Left lung (tissue), 10 donors: ENCODE data around the gene CACNG8. TPM values are rescaled to one million over a fixed set of nuclear protein-coding genes. Genes with fewer than 3 reads are reported as not detected.

Experiments used
- ATAC-seq: fragments of 200-7000 bp; cut with Tn5 transposase; one replicate; pipeline ENCODE4 v1.9.1; 2020; ENCODE audit warnings: moderate library complexity
- DNase-seq, 4 donors: peaks; one replicate each; pipeline ENCODE4 v3.0.0-alpha.2; 2013 to 2020
- H3K27ac ChIP-seq, 2 donors: fragments of 200-600 bp; sonication (generic) in 1 of 2; one replicate each; pipeline versions ENCODE4 v1.5.0 to v1.8.0; 2020 to 2021
- H3K27me3 ChIP-seq, 2 donors: fragments of 200-600 bp; sonication (generic) in 1 of 2; one replicate each; pipeline versions ENCODE4 v1.5.0 to v1.8.0; 2020 to 2021
- H3K36me3 ChIP-seq, 2 donors: fragments of 200-600 bp; sonication (generic) in 1 of 2; one replicate each; pipeline versions ENCODE4 v1.5.0 to v1.8.0; 2020 to 2021
- H3K4me1 ChIP-seq, 2 donors: fragments of 200-600 bp; one replicate each; pipeline ENCODE4 v1.8.0; 2021
- H3K4me3 ChIP-seq, 2 donors: fragments of 200-600 bp; sonication (generic) in 1 of 2; one replicate each; pipeline versions ENCODE4 v1.5.0 to v1.8.0; 2020 to 2021; ENCODE audit warnings: mild to moderate bottlenecking in 1 of 2
- H3K9me3 ChIP-seq, 2 donors: fragments of 200-600 bp; sonication (generic) in 1 of 2; one replicate each; pipeline versions ENCODE4 v1.5.0 to v1.8.0; 2020 to 2021
- CTCF ChIP-seq, 2 donors: fragments of 200-600 bp; sonication (generic) in 1 of 2; IDR thresholded peaks; one replicate each; pipeline versions ENCODE4 v1.5.0 to v1.8.0; 2021; ENCODE audit warnings: antibody characterized with exemption in 2 of 2
- intact Hi-C, 2 donors: fragments of 100-400 bp; cut with DNase I; formaldehyde crosslinking; loops; one replicate each; pipeline versions ENCODE4 v1.11.2 to v1.14.2; 2022
- polyA plus RNA-seq, 6 donors: library from polyadenylated mRNA; unstranded; fragments of 120-200 nt; gene quantifications; one replicate each; pipeline ENCODE4 v1.2.1, GENCODE V29; 2013; ENCODE audit not compliant: insufficient read length in 6 of 6
- total RNA-seq, 2 donors: library from RNA; stranded (reverse); fragmentation: NEBNext Ultra II Directional; extraction: Animal tissue kit (Norgen Biotek cat#: 25700); gene quantifications; one replicate each; pipeline ENCODE4 v1.2.1, GENCODE V29; 2021
- donor health status: DM: no; HTN: yes; CAD: no.
- donor health status: DM: no; HTN: no; CAD: no.

Gene CACNG8
- total and polyA plus RNA-seq, 8 donors = 0.03 to 0.15 (median 0.08) TPM; not detected in 1

DNA sequence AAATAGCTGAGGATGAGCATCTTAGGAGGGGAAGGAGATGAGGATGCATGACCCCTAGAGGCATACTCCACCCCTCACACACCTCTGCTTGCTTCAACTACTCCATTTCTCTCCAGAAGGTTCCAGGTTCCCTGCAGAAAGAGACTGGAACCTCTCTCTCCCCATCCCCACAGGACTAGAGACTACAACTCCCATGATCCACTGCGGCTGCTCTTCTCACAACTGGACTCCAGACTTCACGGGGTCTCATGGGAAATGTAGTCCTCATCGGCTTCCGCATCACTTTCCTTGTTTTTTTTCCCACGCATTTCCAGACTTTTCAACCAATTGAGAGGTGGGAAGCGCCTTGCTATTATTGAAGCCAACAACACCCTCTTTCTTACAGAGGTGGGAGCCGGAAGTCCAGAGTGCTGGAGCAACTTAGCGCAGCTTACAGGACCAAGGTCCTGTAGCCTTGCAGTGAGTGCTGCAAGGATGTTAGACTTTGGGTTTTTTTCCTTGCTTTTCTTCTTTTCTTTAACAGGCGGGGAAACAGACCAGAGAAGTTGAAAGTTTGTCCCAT, 14.8 kb downstream of the CACNG8 start:
- no peak for TF ChIP-seq CTCF (IDR thresholded peaks at IDR 0.05)
- intact Hi-C loops = no loop called here
- Histone ChIP-seq H3K27ac (no peak overlapping the region), H3K9me3 (no peaks in the 10 kb centered on the region), H3K4me1 (peaks cover 4 to 26% of the 10 kb centered on the region in 2 donors), H3K36me3 (no peaks in the 10 kb centered on the region), H3K27me3 (peaks cover 38 to 97% of the 10 kb centered on the region in 2 donors), H3K4me3 (peak overlapping the region in 1 of 2 donors; percentile 16)
- DNase-seq = peak in 3 of 4 donors; percentile 58 to 80 (median 67)
- peak; percentile 89 for ATAC-seq

- Histone ChIP-seq H3K4me1 (peaks cover 4 to 26% of the 10 kb centered on the region in 2 donors), H3K36me3 (no peaks in the 10 kb centered on the region), H3K4me3 (peak overlapping the region in 1 of 2 donors; percentile 16), H3K27ac (no peak overlapping the region), H3K27me3 (peaks cover 44 to 97% of the 10 kb centered on the region in 2 donors), H3K9me3 (no peaks in the 10 kb centered on the region)
- peak in 1 of 4 donors; percentile 41 for DNase-seq
- TF ChIP-seq CTCF (IDR thresholded peaks at IDR 0.05) = no peak
- intact Hi-C loops = no loop called here
- ATAC-seq = peak; percentile 48
These were observed 15.4 kb downstream of the CACNG8 start for GRCh38 chr19:53977991-53978731.

- peaks cover 4 to 26% of the 10 kb centered on the region in 2 donors for H3K4me1 ChIP-seq
- no peaks in the 10 kb centered on the region for H3K9me3 ChIP-seq
- H3K27me3 ChIP-seq = peaks cover 50 to 100% of the 10 kb centered on the region in 2 donors
- ATAC-seq = no peak
- intact Hi-C loops = no loop called here
- no peak for TF ChIP-seq CTCF (IDR thresholded peaks at IDR 0.05)
- no peak overlapping the region for H3K27ac ChIP-seq
- H3K4me3 ChIP-seq = peak overlapping the region in 1 of 2 donors; percentile 23
- DNase-seq = no peak
- no peaks in the 10 kb centered on the region for H3K36me3 ChIP-seq
These were observed 16.5 kb downstream of the CACNG8 start for GRCh38 chr19:53978975-53979801.

GRCh38 chr19:53980539-53981375, 18.0 kb downstream of the CACNG8 start:
- intact Hi-C loops = no loop called here
- Histone ChIP-seq H3K4me1 (peaks cover 4 to 26% of the 10 kb centered on the region in 2 donors), H3K27me3 (peaks cover 50 to 95% of the 10 kb centered on the region in 2 donors), H3K9me3 (no peaks in the 10 kb centered on the region), H3K36me3 (no peaks in the 10 kb centered on the region), H3K4me3 (peak overlapping the region in 1 of 2 donors; percentile 23), H3K27ac (no peak overlapping the region)
- ATAC-seq (no peak), DNase-seq (no peak)
- TF ChIP-seq CTCF (IDR thresholded peaks at IDR 0.05) = no peak
